Measurements from ENCODE around the gene NKAIN2. TPM values are rescaled to one million over a fixed set of nuclear protein-coding genes. Genes with fewer than 3 reads are reported as not detected.

NKAIN2 gene
- polyA plus RNA-seq, 1 donor (not counting 4 experiments of a cell fraction or from before 2014, with no cell fraction given) = 0.13 TPM

DNA sequence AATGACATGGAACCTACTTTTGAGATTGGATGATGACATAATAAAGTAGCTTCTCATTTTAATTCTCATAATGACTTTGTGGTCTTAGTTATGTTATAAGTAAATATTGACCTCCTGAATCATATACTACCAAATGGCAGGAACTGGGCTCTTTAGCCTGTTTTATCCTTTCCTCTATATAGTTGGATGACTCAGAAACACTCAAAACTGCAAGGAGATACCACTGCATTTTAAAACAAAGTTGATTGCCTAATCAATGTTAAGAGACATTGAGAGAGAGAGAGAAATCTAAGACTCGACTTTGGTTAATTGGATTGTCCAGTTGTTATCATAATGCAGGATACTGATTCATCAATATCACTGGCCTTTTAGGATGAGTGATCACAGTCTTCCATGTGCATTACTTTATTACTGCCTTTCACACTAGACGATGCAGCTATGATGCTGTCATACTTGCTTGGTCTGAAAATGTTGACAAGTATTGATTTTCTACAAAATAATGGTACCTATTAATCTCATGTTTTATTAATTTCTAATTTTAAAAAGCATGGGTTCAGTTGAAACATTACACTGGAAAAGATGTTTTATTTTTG, 320.0 kb downstream of the NKAIN2 start:
- H3K36me3 ChIP-seq (ENCODE audit: control insufficient read depth in 2 of 2, extremely low read depth in 1 of 2, insufficient read depth in 2 of 2, low read length in 2 of 2) = no peaks in the 10 kb centered on the region
- no peak overlapping the region for H3K9ac ChIP-seq (ENCODE audit: control insufficient read depth, extremely low read depth, insufficient read depth, low read length)
- dilution Hi-C loops (cut with MboI; ENCODE audit: extremely low pct_ligation_motif_present, low sequenced_read_pairs) = no loop called here
- H3K4me3 ChIP-seq (ENCODE audit: control insufficient read depth in 2 of 3, extremely low read depth in 1 of 3, insufficient read depth in 2 of 3, low read depth in 1 of 3, low read length in 3 of 3) = no peak overlapping the region
- no peak overlapping the region for H2AFZ ChIP-seq (ENCODE audit: control insufficient read depth, low read length)
- no peak for TF ChIP-seq EZH2 (IDR thresholded peaks at IDR 0.05; ENCODE audit: low read length)
- TF ChIP-seq, protein P1, sequence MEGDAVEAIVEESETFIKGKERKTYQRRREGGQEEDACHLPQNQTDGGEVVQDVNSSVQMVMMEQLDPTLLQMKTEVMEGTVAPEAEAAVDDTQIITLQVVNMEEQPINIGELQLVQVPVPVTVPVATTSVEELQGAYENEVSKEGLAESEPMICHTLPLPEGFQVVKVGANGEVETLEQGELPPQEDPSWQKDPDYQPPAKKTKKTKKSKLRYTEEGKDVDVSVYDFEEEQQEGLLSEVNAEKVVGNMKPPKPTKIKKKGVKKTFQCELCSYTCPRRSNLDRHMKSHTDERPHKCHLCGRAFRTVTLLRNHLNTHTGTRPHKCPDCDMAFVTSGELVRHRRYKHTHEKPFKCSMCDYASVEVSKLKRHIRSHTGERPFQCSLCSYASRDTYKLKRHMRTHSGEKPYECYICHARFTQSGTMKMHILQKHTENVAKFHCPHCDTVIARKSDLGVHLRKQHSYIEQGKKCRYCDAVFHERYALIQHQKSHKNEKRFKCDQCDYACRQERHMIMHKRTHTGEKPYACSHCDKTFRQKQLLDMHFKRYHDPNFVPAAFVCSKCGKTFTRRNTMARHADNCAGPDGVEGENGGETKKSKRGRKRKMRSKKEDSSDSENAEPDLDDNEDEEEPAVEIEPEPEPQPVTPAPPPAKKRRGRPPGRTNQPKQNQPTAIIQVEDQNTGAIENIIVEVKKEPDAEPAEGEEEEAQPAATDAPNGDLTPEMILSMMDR (optimal IDR thresholded peaks at IDR 0.05 in 1 of 3, IDR thresholded peaks at IDR 0.05 in 1 of 3, conservative IDR thresholded peaks at IDR 0.05 in 1 of 3; ENCODE audit: extremely low read depth in 1 of 3, insufficient read depth in 2 of 3, low read length in 3 of 3) = no peak
- no peaks in the 10 kb centered on the region for H3K4me1 ChIP-seq (ENCODE audit: control insufficient read depth, extremely low read depth, insufficient read depth, low read length)
- H3K4me2 ChIP-seq (ENCODE audit: control insufficient read depth, extremely low read depth, insufficient read depth, low read depth, low read length) = no peak overlapping the region
- no peaks in the 10 kb centered on the region for H3K9me3 ChIP-seq (ENCODE audit: control insufficient read depth, low read depth, low read length)
- no peak overlapping the region for H3K27ac ChIP-seq (ENCODE audit: control insufficient read depth, insufficient read depth, low read length)
- DNase-seq (ENCODE audit: low read depth, low spot score) (no peak), FAIRE-seq (no peak)
- no peaks in the 10 kb centered on the region for H3K9me1 ChIP-seq (ENCODE audit: control insufficient read depth, extremely low read depth, insufficient read depth, low read length)
- no peaks in the 10 kb centered on the region for H3K27me3 ChIP-seq (ENCODE audit: control insufficient read depth, extremely low read depth, insufficient read depth, low read length)
- no peaks in the 10 kb centered on the region for H3K79me2 ChIP-seq (ENCODE audit: control insufficient read depth, insufficient read depth, low read length)
- no peaks in the 10 kb centered on the region for H4K20me1 ChIP-seq (ENCODE audit: control insufficient read depth, extremely low read depth, insufficient read depth, low read length)

DNA sequence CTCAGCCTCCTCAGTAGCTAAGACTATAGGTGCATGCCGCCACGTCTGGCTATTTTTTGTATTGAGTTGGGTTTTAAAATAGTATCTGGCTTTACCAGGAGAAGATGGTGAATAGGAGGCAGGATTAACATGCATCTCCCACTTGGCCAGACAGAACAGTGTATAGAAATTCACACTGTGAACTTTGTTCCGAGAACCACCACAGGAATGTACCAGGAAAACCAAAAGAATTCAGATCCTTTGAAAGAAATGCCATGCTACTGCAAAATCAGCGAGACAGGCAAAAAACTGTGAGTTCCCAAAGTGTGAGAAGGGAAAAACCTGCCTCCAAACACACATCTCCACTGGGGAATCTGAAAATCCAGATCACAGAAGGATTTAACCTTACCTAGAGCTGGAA, 327.6 kb downstream of the NKAIN2 start:
- Histone ChIP-seq H3K9me1 (ENCODE audit: control insufficient read depth, extremely low read depth, insufficient read depth, low read length) (no peaks in the 10 kb centered on the region), H3K4me3 (ENCODE audit: control insufficient read depth in 2 of 3, extremely low read depth in 1 of 3, insufficient read depth in 2 of 3, low read depth in 1 of 3, low read length in 3 of 3) (no peak overlapping the region), H3K9ac (ENCODE audit: control insufficient read depth, extremely low read depth, insufficient read depth, low read length) (no peak overlapping the region), H3K9me3 (ENCODE audit: control insufficient read depth, low read depth, low read length) (no peaks in the 10 kb centered on the region), H3K36me3 (ENCODE audit: control insufficient read depth in 2 of 2, extremely low read depth in 1 of 2, insufficient read depth in 2 of 2, low read length in 2 of 2) (no peaks in the 10 kb centered on the region), H3K4me1 (ENCODE audit: control insufficient read depth, extremely low read depth, insufficient read depth, low read length) (no peaks in the 10 kb centered on the region), H3K4me2 (ENCODE audit: control insufficient read depth, extremely low read depth, insufficient read depth, low read depth, low read length) (no peak overlapping the region), H3K27ac (ENCODE audit: control insufficient read depth, insufficient read depth, low read length) (no peak overlapping the region), H3K27me3 (ENCODE audit: control insufficient read depth, extremely low read depth, insufficient read depth, low read length) (no peaks in the 10 kb centered on the region), H4K20me1 (ENCODE audit: control insufficient read depth, extremely low read depth, insufficient read depth, low read length) (no peaks in the 10 kb centered on the region), H2AFZ (ENCODE audit: control insufficient read depth, low read length) (no peak overlapping the region), H3K79me2 (ENCODE audit: control insufficient read depth, insufficient read depth, low read length) (no peaks in the 10 kb centered on the region)
- no peak for TF ChIP-seq EZH2 (IDR thresholded peaks at IDR 0.05; ENCODE audit: low read length)
- TF ChIP-seq, protein P1 (optimal IDR thresholded peaks at IDR 0.05 in 1 of 3, IDR thresholded peaks at IDR 0.05 in 1 of 3, conservative IDR thresholded peaks at IDR 0.05 in 1 of 3; ENCODE audit: extremely low read depth in 1 of 3, insufficient read depth in 2 of 3, low read length in 3 of 3) = no peak
- dilution Hi-C loops (cut with MboI; ENCODE audit: extremely low pct_ligation_motif_present, low sequenced_read_pairs) = no loop called here
- DNase-seq (ENCODE audit: low read depth, low spot score) (no peak), FAIRE-seq (no peak)
